Central memory CD8-positive, alpha-beta T cell (primary cell): ENCODE data around the gene CD101.
A peak's percentile ranks its signal among the peaks of the same experiment; 100 is the strongest.

Experiments used
- ATAC-seq: fragments of 150-1000 bp; cut with Tn5 transposase; replicated peaks from 2 replicates; pipeline ENCODE4 v1.10.0; 2022; ENCODE audit warnings: mild to moderate bottlenecking, moderate FRiP score, moderate number of reproducible peaks; ENCODE audit not compliant: poor library complexity, severe bottlenecking; ENCODE audit errors: extremely low read depth
- DNase-seq, 2 donors: peaks; one replicate each; pipeline ENCODE4 v3.0.0; 2021; ENCODE audit warnings: low spot score in 2 of 2
- H3K27ac Mint-ChIP-seq: one replicate; pipeline ENCODE4 v1.8.0; 2022; ENCODE audit warnings: low read depth, mild to moderate bottlenecking, moderate library complexity, mixed read lengths
- H3K27me3 Mint-ChIP-seq: one replicate; pipeline ENCODE4 v1.8.0; 2022; ENCODE audit warnings: mixed read lengths
- H3K36me3 Mint-ChIP-seq: one replicate; pipeline ENCODE4 v1.8.0; 2022; ENCODE audit warnings: mild to moderate bottlenecking, moderate library complexity, mixed read lengths; ENCODE audit not compliant: insufficient read depth
- H3K4me1 Mint-ChIP-seq: one replicate; pipeline ENCODE4 v1.8.0; 2022; ENCODE audit warnings: mixed read lengths
- H3K4me3 Mint-ChIP-seq: one replicate; pipeline ENCODE4 v1.8.0; 2022; ENCODE audit warnings: mild to moderate bottlenecking, moderate library complexity, mixed read lengths
- H3K9me3 Mint-ChIP-seq: one replicate; pipeline ENCODE4 v1.8.0; 2022; ENCODE audit warnings: mixed read lengths

CD101 gene

DNA sequence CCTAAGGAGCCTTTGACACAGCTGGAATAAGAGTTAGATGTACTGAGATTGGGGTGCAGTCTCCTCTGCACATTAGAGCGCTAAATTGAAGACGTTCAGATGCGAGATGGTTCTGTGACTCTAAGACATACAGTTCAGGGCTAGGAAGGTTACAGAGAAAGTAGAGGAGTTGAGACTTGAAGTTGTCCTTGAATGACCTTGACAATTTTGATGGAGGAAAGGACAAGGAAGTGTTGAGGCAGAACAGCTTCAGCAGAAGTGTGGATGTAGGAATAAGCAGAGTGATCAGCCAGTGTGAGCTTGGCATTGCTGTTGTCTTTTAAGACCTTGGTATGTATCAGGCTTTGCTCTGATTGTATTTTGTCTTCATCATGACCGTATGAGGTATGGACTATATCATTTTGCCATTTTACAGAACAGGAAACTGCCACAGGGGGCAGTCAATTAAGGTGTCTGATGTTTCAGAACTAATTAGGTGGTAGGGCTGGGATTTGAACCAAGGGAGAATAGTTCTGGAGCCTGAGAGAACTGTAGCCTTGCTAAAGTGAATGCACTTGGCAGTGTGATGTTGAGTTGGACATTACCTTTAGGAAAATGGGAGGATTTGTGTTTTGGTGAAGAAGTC, 67.8 kb downstream of the CD101 start:
- DNase-seq = no peak
- Mint-ChIP-seq H3K36me3 (peaks cover 9% of the 10 kb centered on the region), H3K27me3 (no peaks in the 10 kb centered on the region), H3K4me3 (no peak overlapping the region), H3K4me1 (peaks cover 12% of the 10 kb centered on the region), H3K9me3 (no peaks in the 10 kb centered on the region), H3K27ac (no peak overlapping the region)
- ATAC-seq = no peak

DNA sequence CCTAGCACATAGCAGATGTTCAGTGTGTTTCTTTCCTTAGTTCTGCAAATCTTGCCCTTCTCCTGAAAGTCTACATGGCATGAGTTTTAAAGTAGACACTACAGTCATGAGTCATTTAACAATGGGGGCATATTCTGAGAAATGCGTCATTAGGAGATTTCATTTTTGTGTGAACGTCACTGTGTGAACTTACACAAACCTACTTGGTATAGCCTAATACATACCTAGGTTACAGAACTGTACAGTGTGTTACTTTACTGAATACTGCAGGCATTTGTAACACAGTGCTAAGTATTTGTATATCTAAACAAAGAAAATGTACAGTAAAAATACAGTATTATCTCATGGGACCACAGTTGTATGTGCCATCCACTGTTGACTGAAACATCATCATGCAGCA, 68.6 kb downstream of the CD101 start:
- no peak overlapping the region for H3K27ac Mint-ChIP-seq
- peaks cover 12% of the 10 kb centered on the region for H3K4me1 Mint-ChIP-seq
- ATAC-seq (peak; percentile 56), DNase-seq (no peak)
- H3K36me3 Mint-ChIP-seq = peaks cover 11% of the 10 kb centered on the region
- H3K27me3 Mint-ChIP-seq = no peaks in the 10 kb centered on the region
- no peak overlapping the region for H3K4me3 Mint-ChIP-seq
- H3K9me3 Mint-ChIP-seq = no peaks in the 10 kb centered on the region

DNA sequence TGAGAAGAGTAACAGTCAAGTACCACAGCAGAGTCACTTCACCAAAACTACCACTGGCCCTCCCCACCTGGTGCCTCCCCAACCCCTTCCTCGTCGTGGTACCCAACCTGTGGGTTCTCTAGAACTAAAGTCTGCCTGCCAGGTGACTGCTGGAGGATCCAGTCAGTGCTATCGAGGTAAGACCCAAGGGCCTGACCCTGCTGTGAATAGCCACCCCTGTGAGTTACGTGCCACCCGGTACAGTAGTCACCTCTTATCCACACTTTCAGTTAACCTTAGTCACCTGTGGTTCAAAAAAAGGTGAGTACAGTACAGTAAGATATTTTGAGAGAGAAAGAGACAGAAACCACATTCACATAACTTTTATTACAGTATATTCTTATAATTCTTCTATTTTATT, 75.1 kb downstream of the CD101 start:
- no peaks in the 10 kb centered on the region for H3K27me3 Mint-ChIP-seq

DNA sequence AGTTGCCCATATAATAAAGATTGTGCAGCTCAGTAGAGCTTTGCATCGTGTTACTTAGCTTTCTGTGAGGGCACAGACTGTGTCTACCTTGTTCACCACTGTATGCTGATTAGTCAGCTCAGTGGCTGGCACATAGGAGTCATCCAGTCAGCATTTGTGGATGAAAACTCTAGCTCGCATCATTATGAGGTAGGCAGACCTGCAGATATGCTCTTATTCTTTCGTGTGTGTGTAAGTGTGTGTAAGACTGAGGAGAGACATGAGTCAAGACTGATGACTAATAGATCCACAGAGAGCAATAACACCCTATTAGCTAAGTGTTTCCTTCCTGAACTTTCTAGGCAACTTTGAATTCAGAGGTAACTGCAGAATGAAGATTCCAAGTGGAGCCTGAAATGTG, 75.7 kb downstream of the CD101 start:
- Mint-ChIP-seq H3K4me3 (no peak overlapping the region), H3K9me3 (no peaks in the 10 kb centered on the region), H3K27me3 (no peaks in the 10 kb centered on the region), H3K27ac (no peak overlapping the region), H3K4me1 (no peaks in the 10 kb centered on the region), H3K36me3 (peaks cover 44% of the 10 kb centered on the region)
- DNase-seq = no peak
- no peak for ATAC-seq

More for the DNA sequence above, 75.1 kb downstream of the CD101 start:
- no peak for ATAC-seq
- Mint-ChIP-seq H3K9me3 (no peaks in the 10 kb centered on the region), H3K36me3 (peaks cover 40% of the 10 kb centered on the region), H3K4me3 (no peak overlapping the region), H3K27ac (peak overlapping the region; percentile 52), H3K4me1 (peaks cover 4% of the 10 kb centered on the region)
- no peak for DNase-seq

DNA sequence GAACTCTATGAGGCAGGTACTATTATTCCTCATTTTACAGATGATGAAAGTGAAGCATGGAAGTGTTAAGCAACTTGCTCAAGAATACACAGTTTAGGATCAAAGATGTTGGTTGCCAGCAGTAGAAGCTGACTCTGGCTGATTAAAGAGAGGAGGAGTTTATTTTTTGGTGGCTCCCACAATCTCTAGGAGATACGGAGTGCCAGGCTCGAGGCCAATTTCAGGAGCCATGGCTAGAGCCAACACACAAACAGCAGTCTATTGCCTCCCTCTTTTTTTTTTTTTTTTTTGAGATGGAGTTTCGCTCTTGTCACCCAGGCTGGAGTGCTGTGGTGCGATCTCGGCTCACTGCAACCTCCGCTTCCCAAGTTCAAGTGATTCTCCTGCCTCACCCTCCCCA, 78.2 kb downstream of the CD101 start:
- peaks cover 42% of the 10 kb centered on the region for H3K36me3 Mint-ChIP-seq
- no peak overlapping the region for H3K4me3 Mint-ChIP-seq
- H3K9me3 Mint-ChIP-seq = no peaks in the 10 kb centered on the region
- DNase-seq = no peak
- no peak for ATAC-seq
- no peaks in the 10 kb centered on the region for H3K4me1 Mint-ChIP-seq
- no peak overlapping the region for H3K27ac Mint-ChIP-seq
- no peaks in the 10 kb centered on the region for H3K27me3 Mint-ChIP-seq

DNA sequence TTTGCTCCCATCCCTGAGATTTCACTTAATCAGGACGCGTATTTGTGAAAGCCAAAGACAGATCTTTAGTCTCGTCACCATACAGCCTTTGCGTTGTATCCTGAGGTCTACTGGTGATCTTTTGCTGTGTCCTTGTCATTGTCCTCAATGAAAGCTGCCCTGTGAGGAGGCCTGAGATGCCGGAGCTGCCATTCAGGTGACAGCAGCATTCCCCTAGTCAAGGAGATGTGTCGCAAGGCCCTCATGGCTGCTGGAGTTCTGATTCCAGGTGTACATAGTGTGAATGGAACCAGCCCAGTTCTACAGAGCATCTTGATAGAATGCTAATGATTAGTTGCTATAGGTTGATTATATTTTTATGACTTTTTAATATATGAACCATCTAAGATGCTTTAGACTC, 82.7 kb downstream of the CD101 start:
- H3K4me3 Mint-ChIP-seq = no peak overlapping the region
- no peaks in the 10 kb centered on the region for H3K4me1 Mint-ChIP-seq
- no peak overlapping the region for H3K27ac Mint-ChIP-seq
- H3K9me3 Mint-ChIP-seq = no peaks in the 10 kb centered on the region
- H3K27me3 Mint-ChIP-seq = no peaks in the 10 kb centered on the region
- peaks cover 23% of the 10 kb centered on the region for H3K36me3 Mint-ChIP-seq
- ATAC-seq = no peak
- DNase-seq = no peak
